Measurements from ENCODE around the gene MCCC2.
A peak's percentile ranks its signal among the peaks of the same experiment; 100 is the strongest.
"Not testable (repeated sequence)": the region's sequence is repeated elsewhere in the genome, so short reads cannot be mapped to it uniquely, and the experiment has no call there.

MCCC2 gene

DNA sequence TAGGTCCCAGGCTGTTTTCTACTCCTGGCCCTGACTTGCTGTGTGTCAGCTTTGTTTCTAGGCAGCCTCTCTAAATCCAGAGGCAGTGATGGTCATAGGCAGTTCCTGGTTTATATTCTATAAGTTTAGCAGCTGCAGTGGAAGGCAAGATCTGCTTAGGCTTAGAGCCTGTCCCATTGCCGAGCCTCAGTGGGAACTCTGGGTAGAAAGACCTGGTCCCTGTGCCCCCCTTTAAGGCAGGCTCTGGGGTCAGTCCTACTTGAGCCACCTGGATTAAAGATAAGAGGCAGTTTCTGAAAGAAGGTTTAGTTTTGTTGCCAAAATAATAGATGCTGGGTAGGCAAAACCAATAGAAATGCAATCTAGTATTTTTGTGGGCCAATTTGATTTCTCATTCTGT, 13.6 kb downstream of the MCCC2 start:
- no peak for DNase-seq

DNA sequence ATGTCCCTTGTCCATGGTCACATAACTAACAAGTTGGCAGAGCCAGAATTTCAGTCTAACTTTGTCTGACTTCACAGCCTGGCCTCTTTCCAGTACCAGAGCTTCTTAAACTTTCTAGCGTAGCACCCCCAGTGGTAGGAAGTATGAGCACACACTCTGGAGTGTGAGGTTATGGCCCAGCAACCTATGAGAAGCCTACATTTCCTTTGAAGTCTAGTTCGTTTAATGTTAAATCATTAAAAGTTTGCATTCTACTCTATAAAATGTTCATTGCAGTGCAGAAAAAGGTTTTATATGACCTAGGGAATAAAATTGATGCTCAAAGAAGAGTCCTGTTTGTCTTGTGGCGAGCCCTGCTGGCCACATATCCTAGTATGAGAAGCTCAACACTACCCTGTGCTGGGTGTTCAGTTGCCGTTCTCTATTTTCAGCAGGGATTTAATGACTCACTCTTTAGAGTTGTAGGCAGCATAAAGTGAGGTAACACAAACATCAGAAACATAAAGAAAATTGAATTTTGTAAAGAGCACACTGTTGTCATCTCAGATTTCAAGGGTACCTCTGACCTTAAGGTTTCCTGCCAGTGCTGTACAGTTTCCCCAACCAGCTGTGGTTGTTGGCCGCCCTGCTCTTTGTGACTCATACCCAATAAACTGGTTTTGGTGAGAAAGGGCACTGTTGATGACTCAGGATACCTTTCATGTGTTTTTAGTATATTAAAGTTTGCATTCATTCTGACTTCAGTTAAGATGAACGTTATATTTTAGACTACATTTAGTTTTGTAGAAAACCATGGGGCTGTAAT, 14.3 kb downstream of the MCCC2 start:
- DNase-seq = peak; percentile 77

DNA sequence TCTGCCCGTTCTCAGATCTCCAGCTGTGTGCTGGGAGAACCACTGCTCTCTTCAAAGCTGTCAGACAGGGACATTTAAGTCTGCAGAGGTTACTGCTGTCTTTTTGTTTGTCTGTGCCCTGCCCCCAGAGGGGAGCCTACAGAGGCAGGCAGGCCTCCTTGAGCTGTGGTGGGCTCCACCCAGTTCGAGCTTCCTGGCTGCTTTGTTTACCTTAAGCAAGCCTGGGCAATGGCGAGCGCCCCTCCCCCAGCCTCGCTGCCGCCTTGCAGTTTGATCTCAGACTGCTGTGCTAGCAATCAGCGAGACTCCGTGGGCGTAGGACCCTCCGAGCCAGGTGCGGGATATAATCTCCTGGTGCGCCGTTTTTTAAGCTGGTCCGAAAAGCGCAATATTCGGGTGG, 22.8 kb downstream of the MCCC2 start:
- DNase-seq = not testable (repeated sequence)

DNA sequence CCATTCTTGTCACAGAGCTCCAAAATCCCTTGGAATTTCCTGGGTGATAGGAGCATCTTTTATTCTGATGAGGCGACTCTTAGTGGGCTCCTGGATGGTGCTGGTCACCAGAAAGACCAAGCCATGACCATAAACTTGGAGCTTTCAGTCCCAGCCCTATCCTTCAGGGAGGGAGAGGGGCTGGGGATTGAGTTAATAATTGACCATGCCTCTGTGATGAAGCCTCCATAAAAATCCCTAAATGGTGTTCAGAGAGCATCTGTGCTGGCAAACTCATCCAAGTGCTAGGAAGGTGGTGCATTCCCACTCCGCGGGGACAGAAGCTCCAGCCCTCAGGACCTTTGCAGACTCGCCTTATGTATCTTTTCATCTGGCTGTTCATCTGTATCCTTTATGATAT, 28.7 kb downstream of the MCCC2 start:
- no peak for DNase-seq

DNA sequence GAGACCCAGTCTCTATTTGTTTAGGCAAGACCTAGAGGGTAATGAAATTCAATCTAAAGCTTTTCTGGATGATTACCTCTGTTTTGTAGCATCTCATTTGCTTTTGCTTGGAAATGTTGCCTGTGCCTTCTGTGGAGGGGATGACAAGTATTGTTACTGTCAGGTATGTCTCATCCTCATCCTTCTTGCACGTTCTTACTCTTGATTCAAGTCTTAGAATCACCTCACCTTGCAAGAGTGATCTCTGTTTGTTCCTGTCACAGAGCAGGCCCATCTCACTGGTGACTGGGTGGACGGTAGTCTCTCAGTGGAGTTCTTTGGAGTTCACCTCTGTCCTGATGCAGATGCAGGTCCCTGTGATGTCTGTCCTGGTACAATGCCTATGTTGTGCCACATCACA, 33.5 kb downstream of the MCCC2 start:
- DNase-seq = no peak

DNA sequence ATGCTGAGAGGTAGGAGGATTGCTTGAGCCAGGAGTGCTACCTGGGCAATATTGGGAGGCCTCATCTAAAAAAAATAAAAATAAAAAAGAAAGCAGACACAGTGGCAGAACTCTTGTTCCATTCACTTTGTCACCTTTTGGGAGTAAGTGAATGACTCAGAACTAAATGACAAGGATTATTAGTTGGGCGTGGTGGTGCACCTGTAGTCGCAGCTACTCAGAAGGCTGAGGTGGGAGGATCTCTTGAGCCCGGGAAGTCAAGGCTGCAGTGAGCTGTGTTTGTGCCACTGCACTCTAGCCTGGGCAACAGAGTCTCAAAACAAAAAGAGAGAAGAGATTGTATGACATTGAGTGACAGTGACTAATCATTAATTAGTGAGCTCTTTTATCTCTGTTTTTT, 34.1 kb downstream of the MCCC2 start:
- no peak for DNase-seq

DNA sequence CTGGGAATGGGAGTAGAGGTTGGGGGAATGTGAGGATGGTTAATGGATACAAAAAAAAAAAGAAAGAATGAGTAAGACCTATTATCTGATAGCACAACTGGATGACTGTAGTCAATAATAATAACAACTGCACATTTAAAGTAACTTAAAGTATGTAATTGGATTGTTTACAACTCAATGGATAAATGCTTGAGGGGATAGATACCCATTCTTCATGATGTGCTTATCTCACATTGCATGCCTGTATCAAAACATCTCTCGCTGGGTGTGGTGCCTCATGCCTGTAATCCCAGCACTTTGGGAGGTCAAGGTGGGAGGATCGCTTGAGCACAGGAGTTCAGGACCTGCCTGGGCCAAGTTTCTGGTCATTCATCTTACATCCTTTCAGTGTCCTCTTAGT, 34.6 kb downstream of the MCCC2 start:
- DNase-seq = no peak

DNA sequence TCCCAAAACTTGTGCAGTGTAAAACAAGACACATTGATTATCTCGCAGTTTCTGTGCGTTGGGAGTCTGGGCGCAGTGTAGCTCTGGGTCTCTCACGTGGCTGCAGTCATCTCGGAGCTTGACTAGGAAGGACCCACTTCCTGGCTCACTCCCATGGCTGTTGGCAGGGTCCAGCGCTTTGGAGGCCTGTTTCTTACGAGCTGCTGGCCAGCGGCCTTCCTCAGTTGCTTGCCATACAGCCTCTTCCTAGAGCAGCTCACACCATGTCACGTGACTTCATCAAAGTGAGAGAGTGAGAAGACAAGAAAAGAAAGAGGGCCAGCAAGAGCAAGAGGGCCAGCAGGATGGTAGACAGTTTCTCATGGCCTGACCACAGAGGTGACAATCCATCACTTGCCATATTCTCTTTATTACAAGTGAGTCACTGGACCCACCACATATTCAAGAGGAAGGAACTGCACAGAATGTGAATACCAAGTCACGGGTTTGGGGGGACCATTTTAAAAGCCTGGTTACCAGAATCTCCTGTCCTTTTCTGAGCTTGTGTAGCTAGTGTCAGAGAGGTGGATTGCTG, 36.2 kb downstream of the MCCC2 start:
- DNase-seq = no peak

DNA sequence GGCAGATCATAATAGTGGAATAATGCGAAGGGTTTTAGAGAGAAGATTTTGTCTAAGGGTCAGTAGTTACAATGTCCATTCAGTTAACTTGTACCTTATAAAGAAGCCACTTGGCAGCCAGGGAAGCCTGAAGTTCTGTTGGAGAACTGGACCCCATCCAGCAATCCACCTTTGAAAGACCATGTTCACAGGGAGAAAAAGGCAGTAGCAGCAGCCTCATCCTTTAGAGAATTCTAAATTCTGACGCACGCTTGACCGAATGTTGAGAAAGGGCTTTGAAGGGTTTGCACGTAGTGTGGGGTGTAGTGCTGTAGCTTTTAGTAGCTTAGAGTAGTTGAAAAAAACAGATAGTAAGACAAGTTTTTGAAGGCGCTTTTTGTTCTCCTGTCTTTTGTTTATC, 42.8 kb downstream of the MCCC2 start:
- DNase-seq = no peak

DNA sequence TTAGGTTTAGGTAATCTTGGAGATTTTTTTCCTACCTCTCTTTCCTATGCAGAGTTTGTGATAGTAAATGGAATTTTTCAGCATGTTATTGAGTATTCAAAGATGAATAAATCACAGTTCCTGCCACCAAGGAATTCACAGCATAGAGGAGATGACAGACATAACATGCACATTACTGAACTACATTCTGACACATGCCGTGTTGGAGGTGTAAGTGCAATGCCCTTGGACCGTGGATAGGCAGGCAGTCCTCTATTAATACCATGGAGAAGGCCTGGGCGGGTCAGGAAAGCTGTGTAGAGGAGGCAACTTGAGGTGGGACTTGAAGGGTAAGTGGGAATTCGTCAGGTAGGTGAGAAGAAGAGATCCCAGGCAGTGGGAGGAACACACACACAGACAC, 43.9 kb downstream of the MCCC2 start:
- no peak for DNase-seq

DNA sequence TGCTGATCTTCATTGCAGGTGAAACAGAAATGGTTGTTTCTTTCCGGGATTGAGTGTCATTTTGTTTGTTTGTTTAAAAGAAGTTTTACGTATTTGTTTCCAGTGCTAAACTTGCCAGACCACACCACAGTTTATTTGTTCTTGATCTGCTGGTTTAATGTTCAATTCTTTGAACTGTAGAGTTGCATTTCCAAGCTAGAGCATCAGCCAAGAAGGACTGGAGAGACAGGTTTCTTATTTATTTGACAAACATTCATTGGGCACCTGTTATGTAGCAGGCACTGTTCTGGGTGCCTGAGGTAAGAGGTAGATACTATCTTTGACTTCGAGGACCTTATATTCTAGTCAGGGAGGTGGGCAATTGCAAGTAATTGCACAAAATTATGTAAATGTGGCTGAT, 45.0 kb downstream of the MCCC2 start:
- DNase-seq = no peak

DNA sequence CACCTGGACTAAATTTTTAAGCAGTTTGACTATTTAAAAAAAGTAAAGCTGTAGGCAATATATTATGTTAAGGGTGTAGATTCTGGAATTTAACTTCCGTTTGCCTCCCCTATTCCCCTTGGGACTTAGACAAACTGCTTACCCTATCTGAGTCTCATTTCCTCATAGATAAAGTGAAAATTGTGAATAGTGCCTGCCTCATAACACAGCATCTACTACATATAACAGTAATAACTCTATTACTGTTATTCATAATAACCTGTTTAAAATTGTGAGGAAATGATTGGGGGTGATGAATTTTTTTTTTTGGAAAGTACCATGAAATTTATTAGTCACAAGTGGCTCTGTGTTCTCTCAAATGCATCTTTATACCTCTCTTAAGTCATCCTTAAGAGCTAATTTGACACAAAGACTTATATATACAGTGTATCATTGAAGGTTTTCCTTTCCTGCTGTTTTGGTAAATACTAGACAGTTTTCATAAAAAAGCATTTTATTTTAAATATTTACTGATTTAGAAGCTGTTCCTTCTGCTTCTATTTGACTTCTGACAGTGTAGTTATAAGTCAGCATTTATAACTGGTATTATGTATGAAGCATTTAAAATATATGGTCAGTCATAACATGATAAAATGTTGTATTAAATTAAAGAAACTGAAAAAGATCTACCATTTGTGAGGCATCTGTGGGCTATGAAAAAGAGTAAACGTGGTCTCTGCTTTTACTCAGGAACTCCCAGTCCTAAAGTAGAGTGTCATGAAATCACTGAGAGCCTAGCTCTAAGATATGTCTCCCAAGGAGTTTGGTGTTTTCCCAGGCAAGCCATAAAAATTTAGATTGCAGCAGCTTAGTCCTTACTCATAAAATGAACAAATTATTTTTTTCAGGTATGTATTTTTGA, 46.4 kb downstream of the MCCC2 start:
- DNase-seq = no peak

DNA sequence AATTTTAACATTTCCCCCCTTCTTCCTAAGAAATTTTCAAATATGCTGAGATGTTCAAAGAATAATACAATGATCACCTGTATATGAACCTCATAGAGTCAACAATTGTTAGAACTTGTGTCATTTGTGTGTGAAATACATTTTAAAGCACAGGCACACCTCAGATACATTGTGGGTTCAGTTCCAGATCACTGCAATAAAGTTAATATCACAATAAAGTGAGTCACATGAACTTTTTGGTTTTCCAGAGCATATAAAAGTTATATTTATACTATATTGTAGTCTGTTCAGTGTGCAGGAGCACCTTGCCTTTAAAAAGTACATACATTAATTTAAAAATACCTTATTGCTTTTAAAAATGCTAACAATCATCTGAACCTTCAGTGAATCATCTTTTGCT, 50.0 kb downstream of the MCCC2 start:
- DNase-seq = no peak

DNA sequence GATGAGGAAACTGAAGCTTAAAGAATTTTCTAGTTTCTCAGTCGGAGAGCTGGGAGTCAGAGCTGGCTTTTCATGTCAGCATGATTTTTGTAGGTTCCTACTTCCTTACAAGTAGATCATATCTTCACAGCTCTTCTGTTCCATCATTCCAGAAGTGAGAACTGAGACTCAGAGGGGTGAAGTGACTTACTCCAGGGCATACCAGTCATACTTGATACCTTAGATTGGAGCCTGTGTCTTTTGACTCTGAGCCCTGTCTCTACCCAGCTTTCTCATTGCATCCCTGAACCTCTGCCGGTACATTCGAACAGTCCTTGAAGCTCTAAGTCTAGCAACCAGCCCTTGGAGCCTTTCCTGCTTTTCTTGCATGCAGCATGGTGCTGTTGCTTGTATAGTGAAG, 53.3 kb downstream of the MCCC2 start:
- DNase-seq = no peak

DNA sequence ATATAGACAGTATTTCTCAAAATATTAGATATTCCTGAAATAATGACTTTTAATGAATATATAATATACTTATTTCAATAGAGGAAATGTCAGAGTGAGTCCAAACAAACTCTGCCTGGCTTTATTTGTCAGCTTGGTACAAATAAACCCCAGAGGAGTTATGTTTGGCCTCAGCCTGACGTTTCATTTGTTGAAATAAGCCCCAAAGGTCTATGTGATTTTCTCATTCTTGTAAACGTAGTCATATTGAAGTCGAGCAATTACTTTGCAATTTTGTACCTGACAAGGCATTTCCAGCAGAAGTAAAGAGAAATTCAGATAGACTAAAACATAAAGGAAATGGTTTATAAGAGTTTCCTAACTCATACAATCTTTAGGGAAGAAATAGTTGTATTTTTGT, 57.9 kb downstream of the MCCC2 start:
- DNase-seq = no peak

DNA sequence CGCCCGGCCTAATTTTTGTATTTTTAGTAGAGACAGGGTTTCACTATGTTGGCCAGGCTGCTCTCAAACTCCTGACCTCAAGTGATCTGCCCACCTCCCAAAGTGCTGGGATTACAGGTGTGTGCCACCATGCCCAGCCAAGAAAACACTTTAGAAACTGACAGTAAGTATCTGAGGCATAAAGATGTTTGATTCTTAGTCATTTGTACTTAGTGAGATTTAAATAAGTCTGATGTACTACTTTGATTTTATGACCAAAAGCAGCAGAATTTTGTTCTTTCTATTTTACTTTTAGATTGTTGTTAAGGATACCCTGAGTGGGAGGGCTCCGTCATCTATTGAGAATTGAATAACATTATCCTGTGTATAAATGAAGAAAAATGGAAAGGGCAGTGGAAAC, 63.8 kb downstream of the MCCC2 start:
- DNase-seq = not testable (repeated sequence)

DNA sequence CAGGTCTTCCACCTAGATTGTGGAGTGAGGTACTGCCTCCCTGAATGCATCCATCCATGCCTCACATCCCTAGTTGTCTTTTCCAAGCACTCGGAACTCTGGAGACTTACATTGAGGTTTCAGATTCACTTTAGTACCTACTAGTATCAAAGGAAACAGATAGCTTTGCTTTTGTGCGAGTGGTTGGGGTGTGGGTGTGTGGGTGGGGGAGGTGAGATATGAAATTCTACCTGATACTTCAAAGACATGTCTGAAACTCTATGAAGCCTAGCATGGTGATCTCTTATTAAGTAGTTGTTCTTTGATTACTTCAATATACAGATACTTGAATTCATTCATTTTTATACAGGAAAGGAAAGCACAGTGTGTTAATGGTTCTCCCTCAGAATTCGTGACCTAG, 64.4 kb downstream of the MCCC2 start:
- peak; percentile 67 for DNase-seq

DNA sequence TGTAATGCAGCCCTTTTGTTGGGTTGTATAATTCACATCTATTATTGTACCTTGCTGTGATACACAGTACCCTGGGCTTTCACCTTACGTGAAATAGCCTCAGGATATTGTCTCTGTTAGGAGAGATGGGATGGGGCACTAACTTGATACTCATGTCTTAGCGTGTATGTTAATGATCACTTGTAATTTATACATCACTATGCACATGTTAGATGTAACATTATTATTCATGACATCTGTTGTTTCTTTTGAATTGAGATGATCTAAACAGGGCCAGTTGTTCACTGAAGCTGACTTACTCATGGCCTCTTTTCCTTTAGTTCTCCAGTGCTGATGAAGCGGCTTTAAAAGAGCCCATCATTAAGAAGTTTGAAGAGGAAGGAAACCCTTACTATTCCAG, 65.2 kb downstream of the MCCC2 start:
- no peak for DNase-seq

DNA sequence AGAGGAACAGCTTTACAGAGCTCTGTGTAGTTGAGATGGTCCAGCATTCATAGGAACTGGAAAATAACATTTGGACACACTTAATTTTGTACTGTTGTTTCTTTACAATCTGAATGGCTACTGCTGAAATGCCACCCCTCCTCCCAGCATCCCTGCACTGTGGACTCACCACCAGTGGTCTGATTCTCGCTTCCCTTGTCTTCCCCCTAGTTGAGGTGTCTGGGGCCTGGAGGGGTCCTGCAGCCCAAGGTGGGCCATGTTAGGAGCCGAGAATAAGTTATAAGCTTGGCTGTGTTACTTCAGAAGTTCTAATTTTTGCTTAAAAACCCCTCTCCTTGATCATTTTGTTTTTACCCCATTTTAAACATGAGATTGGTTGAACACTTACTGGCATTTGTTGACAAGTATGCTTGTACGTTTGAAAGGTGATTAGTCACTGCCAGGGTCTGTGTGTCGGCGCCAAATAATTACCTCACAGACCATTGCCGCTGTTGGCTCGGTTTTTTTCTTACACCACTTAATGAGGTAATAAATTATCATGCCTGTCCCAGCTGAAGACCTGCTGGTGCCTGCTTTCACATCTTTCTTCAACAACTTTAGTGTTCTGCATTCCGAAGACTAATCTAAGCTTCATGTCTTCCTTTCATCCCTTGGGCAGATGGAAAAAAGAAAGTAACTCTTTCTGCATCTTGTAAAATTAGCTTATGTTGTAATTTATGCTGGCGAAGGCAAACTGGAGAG, 65.8 kb downstream of the MCCC2 start:
- DNase-seq = no peak

DNA sequence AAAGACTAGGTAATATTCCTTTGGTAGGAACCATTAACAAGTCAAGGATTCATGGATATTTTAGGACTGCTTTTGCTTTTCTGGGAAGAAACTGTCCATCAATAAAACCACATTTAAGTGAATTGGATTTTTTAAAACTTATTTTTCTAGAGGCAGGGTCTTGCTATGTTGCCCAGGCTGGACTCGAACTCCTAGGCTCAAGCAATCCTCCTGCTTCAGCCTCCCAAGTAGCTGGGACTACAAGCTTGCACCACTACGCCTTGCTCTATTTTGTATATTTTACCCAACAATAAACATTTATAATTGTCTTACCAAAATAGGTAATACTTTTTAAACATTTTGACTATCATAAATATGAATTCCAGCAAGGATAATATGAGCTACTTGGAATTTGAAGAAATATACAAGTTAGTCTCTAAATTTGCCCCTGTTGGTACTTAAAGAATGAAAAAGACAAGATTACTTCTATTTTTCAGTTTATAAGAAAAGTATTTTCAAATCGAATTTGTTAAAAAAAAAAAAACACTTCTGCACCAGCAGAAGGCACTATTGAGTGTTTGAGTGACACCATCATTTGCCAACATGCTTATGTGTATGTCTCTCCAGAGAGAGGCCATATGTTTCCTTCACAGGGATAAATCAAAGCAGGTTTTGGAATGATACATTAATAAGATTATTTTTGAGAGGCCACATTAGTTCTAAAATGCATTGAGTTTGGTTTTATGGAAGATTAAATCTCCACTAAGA, 71.9 kb downstream of the MCCC2 start:
- no peak for DNase-seq

DNA sequence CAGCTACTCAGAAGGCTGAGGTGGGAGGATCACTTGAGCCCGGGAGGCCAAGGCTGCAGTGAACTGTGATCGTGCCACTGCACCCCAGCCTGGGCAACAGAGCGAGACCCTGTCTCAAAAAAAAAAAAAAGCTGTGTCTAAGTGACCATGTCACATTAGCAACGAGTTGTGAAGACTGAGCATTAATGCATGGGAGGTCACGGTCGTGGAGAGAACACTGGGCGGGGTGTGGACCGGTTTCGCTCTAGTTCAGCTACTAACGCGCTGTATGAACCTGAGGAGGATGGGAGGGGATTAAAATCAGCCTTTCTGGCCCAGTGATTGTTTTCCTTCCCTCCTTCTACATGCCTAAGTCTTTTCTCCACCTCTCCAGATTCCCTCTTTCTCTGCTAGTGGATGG, 75.2 kb downstream of the MCCC2 start:
- no peak for DNase-seq

DNA sequence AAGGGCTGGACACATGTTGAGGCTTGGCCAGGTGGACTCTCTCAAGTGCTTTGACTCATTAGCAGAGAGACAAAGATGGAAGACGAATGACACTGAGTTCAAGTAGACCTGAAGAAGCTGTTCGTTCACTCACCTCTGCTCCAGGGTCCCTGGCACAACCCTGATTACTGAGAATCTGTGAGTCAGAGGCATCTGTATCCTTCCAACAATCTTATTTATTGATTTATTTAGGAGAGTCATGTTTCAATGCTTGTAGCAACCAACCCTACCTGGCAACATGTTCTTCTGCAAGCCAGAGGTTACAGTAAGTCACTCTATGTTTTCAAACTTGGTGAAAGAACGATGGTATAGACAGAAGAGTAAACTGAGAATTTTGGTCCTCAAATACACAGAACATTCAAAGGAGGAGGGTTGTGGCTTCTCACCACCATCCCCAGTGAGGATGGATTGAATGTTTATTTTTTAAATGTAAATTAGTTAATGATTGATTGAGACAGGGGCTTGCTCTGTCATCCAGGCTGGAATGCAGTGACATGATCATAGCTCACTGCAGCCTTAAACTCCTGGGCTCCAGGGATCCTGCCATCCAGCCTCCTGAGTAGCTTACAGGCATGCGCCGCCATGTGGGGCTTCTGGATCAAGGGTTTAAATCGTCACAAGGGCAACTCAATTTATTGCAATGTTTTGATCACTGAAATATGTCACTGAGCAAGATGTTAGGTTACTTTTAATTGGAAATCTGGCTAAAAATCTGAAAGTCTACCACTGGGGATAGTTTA, 76.2 kb downstream of the MCCC2 start:
- no peak for DNase-seq
